Activated CD8-positive, alpha-beta memory T cell treated with anti-CD3 and anti-CD28 coated beads for 36 hours (primary cell): ENCODE data around the gene CTDNEP1. TPM values are rescaled to one million over a fixed set of nuclear protein-coding genes. Genes with fewer than 3 reads are reported as not detected.

Experiments used
- CTCF ChIA-PET: fragments of 350-600 bp; sonication (Branson Sonifier 250); formaldehyde crosslinking; loops from one replicate; lab custom pipeline; 2021; ENCODE audit warnings: antibody characterized with exemption; lab: Charles Lee
- POLR2A ChIA-PET: fragments of 350-600 bp; sonication (Branson Sonifier 250); formaldehyde crosslinking; loops from one replicate; lab custom pipeline; 2021; ENCODE audit warnings: antibody characterized with exemption; lab: Charles Lee
- total RNA-seq, 2 experiments: library from RNA; stranded (reverse); gene quantifications; one replicate each; pipeline ENCODE4 v1.2.3, GENCODE V29; 2021

The CTDNEP1 gene
- total RNA-seq = 100 to 1,000 TPM; 202 to 207 TPM

GRCh38 chr17:7251661-7252175, at the start of gene CTDNEP1:
Gene CTDNEP1, minus strand, starts transcription at chr17:7251734. Its CDS starts 438 bp downstream, at chr17:7251296.
- ChIA-PET CTCF (interaction anchor here (1.2 to 3.1 kb wide), 3 partner anchors 9 to 31 kb away, joined by 3 to 17 read pairs (median 4); partner anchors contain the start of genes GABARAP and PHF23), POLR2A (interaction anchor here (0.6 to 2.0 kb wide), 5 partner anchors 9 to 343 kb away, joined by 3 to 10 read pairs (median 3); partner anchors contain the start of genes ACADVL, DLG4 and GABARAP)

GRCh38 chr17:7296189-7296861, 44.8 kb upstream of the CTDNEP1 start:
- CTCF ChIA-PET = interaction anchor here (0.6 to 2.5 kb wide), 27 partner anchors 8 to 280 kb away, joined by 3 to 50 read pairs (median 4); partner anchors contain the start of genes ACADVL, DLG4, DVL2 and SLC2A4

GRCh38 chr17:7295230-7296180, 44.0 kb upstream of the CTDNEP1 start:
- ChIA-PET CTCF (interaction anchor here (0.8 to 2.5 kb wide), 23 partner anchors 10 to 262 kb away, joined by 3 to 50 read pairs (median 5); partner anchors contain the start of genes ACADVL, DLG4, DVL2 and SLC2A4), POLR2A (interaction anchor here (0.9 to 1.0 kb wide), 2 partner anchors 10 to 18 kb away, joined by 3 read pairs; no protein-coding TSS in a partner anchor)

More at GRCh38 chr17:7296189-7296861, 44.8 kb upstream of the CTDNEP1 start:
- POLR2A ChIA-PET = interaction anchor here (0.9 to 1.0 kb wide), 3 partner anchors 10 to 17 kb away, joined by 3 read pairs; no protein-coding TSS in a partner anchor

GRCh38 chr17:7294614-7295153, 43.1 kb upstream of the CTDNEP1 start, which contains the start of gene YBX2:
Gene YBX2, minus strand, starts transcription at chr17:7294639. Its CDS starts 139 bp downstream, at chr17:7294500.
- ChIA-PET CTCF (no interaction called here), POLR2A (no interaction called here)

GRCh38 chr17:7293816-7294613, 42.5 kb upstream of the CTDNEP1 start:
- CTCF ChIA-PET = interaction anchor here (0.7 to 1.0 kb wide), 3 partner anchors 11 to 143 kb away, joined by 3 read pairs; no protein-coding TSS in a partner anchor

GRCh38 chr17:7293159-7293558, 41.6 kb upstream of the CTDNEP1 start:
- ChIA-PET CTCF (interaction anchor here (0.7 to 1.2 kb wide), 5 partner anchors 12 to 144 kb away, joined by 3 read pairs; partner anchors contain the start of gene SLC2A4), POLR2A (no interaction called here)

More at GRCh38 chr17:7293816-7294613, 42.5 kb upstream of the CTDNEP1 start:
- POLR2A ChIA-PET = interaction anchor here (0.6 kb wide), 1 partner anchor 12 kb away, joined by 4 read pairs; no protein-coding TSS in a partner anchor

- CTCF ChIA-PET = interaction anchor here (1.0 to 1.2 kb wide), 2 partner anchors 12 to 77 kb away, joined by 3 read pairs; partner anchors contain the start of gene SLC2A4
- POLR2A ChIA-PET = no interaction called here
Observed at GRCh38 chr17:7292729-7293128, 41.2 kb upstream of the CTDNEP1 start.

- POLR2A ChIA-PET = no interaction called here
- CTCF ChIA-PET = interaction anchor here (1.0 to 1.2 kb wide), 2 partner anchors 11 to 76 kb away, joined by 3 read pairs; partner anchors contain the start of gene SLC2A4
Observed at GRCh38 chr17:7292194-7292593, 40.7 kb upstream of the CTDNEP1 start.

- ChIA-PET POLR2A (no interaction called here), CTCF (interaction anchor here (0.5 kb wide), 1 partner anchor 25 kb away, joined by 4 read pairs; no protein-coding TSS in a partner anchor)
Observed at GRCh38 chr17:7290685-7291084, 39.2 kb upstream of the CTDNEP1 start.

GRCh38 chr17:7290166-7290565, 38.6 kb upstream of the CTDNEP1 start:
- ChIA-PET POLR2A (no interaction called here), CTCF (no interaction called here)

- CTCF ChIA-PET = interaction anchor here (0.6 to 1.2 kb wide), 2 partner anchors 7 to 8 kb away, joined by 3 read pairs; partner anchors contain the start of gene SLC2A4
- POLR2A ChIA-PET = no interaction called here
Observed at GRCh38 chr17:7289256-7290032, 37.9 kb upstream of the CTDNEP1 start.

- ChIA-PET CTCF (interaction anchor here (2.7 kb wide), 1 partner anchor 11 kb away, joined by 20 read pairs; no protein-coding TSS in a partner anchor), POLR2A (interaction anchor here (1.0 kb wide), 1 partner anchor 11 kb away, joined by 3 read pairs; no protein-coding TSS in a partner anchor)
Observed at GRCh38 chr17:7285679-7286078, 34.1 kb upstream of the CTDNEP1 start.

GRCh38 chr17:7284911-7285310, 33.4 kb upstream of the CTDNEP1 start:
- ChIA-PET CTCF (interaction anchor here (2.7 kb wide), 1 partner anchor 12 kb away, joined by 20 read pairs; no protein-coding TSS in a partner anchor), POLR2A (no interaction called here)

GRCh38 chr17:7283471-7284216, 32.1 kb upstream of the CTDNEP1 start:
- ChIA-PET CTCF (interaction anchor here (2.7 to 4.7 kb wide), 2 partner anchors 13 kb away, joined by 20 to 50 read pairs; no protein-coding TSS in a partner anchor), POLR2A (no interaction called here)

- ChIA-PET POLR2A (interaction anchor here (0.6 to 1.2 kb wide), 3 partner anchors 23 to 62 kb away, joined by 3 to 5 read pairs (median 3); no protein-coding TSS in a partner anchor), CTCF (interaction anchor here (4.7 kb wide), 1 partner anchor 14 kb away, joined by 50 read pairs; no protein-coding TSS in a partner anchor)
Observed at GRCh38 chr17:7282752-7283321, 31.3 kb upstream of the CTDNEP1 start.
